NCI-H2029 treated with DMSO at 0.1 percent for 48 hours (cell line): Measurements from ENCODE around the gene ADM5.
A peak's percentile ranks its signal among the peaks of the same experiment; 100 is the strongest.

Experiments used
- DNase-seq: peaks from one replicate; lab custom pipeline; 2025; lab: John Stamatoyannopoulos, UW

Gene ADM5

DNA sequence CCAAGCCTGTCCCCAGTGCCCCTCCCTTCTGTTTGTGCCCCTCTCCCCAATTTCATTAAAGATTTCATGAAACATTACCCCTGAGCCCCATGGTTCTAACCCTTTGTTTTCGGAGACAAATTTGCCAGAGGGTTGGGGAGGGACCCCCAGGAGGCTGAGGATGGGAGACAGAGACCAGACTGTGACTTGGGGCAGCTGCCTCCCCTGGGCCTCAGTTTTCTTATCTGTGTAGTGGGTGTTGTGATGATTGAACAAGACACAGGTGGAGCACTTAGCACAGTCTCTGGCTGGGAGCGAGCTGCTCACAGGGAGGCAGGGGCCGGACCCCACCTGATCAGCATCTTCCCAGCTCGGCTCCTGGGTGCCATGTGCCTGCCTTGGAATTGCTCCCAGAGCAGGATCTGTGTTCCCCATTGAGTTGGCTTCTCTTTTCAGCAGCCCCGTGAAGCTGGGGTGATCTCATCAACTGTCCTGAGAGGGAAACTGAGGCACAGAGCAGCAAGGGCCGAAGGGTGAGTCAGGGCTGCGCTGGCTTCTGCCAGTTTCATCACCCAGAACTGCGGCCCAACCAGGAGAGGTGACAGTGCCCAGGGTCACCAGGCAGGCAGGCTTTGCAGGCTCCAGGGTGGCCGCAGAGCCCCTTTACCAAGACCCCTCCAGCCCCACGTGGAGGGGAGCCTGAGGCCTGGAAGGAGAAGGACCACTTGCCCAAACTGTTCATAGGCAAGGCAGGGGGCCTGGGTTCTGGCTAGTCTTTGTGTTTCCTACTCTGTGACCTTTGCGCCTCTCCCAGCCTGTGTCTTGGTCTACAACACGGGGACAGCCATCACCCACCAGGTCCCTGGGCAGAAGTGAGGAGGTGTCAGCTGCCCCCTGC, 30.6 kb upstream of the ADM5 start:
- no peak for DNase-seq

DNA sequence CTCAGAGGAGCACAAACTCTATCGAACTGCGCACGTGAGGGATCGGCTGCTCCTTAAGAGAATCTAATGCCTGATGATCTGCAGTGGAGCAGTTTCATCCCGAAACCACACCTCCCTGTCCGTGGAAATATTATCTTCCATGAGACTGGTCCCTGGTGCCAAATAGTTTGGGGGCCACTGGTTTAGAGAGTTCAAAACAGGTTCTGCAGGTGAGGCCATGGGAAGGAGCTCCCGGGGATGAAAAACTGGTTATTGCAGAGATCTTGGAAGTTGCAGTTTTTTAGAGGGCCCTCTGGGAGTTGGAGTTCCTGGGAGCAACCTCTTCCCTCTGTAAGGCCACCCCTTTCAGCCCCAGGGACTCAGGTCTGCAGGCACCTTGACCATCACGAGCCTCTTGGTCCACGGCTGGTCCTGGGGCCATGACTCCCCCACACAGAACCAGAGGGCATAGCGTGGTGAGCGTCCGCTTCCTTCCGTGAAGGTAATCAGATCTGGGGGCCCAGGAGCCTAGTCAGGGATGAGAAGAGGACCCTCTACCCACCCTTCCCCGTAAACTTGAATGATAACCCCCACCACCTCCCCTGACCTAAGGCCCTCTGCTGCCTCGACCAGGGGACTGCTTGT, 28.9 kb upstream of the ADM5 start:
- no peak for DNase-seq

GRCh38 chr19:49662011-49662410, 27.4 kb upstream of the ADM5 start:
- no peak for DNase-seq

DNA sequence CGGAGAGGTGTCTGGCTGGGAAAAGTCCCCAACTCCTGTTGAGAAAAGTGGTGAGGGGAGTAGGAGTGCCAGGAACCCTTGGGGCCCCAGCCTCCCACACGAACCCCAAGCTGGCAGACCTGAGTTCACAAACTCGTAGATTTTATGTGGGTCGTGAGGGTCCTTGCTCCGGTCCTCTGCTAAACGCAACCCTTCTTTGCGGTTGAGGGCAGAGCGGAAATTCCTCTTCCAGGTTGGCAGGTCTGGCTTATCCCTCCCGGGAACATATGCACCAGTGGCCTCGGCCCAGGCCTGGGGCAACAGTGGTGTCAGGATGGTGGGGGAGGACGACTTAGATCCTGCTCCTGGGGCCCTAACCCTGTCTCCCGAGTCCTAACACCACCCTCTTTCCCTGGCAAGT, 26.2 kb upstream of the ADM5 start:
- DNase-seq: no peak

DNA sequence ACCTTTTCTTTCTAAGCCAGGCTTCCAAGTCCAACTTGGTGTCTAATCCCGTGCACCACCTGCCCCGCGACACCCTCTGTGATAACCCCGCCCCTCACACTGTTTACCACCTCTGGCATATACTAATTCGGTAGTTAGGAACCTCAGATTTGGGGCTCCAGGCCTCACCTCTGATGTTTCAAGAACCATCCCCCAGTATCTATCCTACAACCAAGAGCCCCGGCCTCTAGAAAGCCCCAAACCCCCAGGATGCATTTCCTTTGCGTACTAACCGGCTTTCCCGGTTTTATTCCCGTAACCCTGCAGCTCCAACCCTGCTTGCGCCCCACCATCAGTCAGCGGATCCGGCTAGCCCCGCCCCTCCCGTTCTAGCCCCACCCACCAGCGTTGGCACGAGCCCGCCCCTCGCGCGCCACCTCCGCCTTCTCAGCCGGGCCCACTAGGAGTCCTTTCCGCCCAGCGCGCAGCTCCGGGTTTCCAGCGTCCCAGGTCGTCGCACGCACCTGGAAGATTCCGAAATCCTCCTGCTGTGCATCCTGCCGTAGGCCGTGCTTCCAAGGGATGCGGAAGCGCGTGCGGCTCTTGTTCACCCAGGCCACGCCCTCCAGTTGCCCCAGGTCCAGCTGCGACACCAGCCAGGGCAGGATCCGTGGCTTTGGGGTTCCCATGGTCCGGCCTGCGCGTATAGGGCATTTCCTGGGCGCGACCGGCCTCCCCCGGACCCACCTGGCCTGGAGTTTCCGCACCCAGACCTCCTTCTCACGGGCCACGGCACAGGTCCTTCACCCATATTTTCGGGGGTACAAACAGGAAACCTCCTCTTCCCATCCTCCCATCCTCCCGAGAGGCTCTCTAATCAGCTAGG, 25.0 kb upstream of the ADM5 start:
- DNase-seq: peak; percentile 72

- DNase-seq: no peak
Measured at GRCh38 chr19:49665036-49665350, 24.4 kb upstream of the ADM5 start.

DNA sequence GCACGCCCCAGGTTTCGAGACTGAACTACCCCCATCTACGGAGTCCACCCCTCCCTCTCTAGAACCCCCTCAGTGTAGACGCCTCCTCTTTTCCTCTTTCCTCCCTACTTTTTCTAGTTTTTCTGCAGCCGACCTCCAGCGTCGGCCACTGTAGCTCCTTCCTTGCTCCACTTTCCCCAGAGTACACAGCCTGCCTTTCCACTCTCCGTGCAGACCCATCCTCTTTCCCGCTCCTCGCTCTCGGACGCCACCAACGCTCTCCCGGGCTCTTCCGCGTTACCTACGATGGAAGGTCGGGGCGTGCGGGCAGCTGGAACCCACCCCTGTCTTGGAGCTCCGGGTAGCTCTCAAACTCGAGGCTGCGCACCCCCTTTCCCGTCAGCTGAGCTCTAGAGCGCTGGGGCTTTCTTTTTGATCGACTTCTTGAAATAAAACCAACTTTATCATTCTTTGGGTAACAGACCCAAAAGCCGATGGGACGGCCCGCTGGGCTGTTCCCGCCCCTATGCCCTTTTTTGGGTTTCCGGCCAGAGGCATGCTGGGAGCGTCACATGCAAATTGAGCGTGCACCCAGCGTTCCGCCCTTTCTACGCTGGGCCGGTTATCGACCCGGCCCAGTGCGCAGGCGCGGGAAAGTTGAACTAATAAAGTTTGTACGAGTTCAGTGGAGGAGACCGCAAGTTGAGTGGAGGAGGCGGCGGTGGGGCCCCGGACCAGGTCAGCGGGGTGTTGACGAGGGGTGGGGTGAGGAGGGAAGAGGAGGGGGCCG, 23.9 kb upstream of the ADM5 start, which contains the start of the genes BCL2L12 and IRF3:
Gene BCL2L12, plus strand, starts transcription at position 583 of the 769 bp plus-strand sequence. CDS start 760 bp downstream, outside the sequence.
Gene IRF3, minus strand, starts transcription at position 507 of the 769 bp plus-strand sequence. CDS start 1,019 bp downstream, outside the sequence.
- peak; percentile 92 for DNase-seq

DNA sequence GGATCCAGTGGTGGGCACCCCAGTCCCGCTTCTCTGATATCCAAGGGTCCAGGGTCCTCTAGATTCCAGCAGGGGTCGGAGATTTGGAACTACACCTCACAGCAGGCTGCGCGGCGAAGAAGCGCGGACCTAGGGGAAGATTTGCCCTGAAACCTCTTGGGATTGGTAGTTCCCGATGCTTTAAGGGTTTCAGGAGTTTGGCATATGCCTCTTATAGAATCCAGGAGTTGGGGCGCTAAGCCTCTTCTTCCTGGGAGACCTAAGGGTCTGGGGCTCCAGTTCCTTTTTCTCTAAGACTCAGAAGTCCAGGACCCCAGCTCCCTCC, 23.3 kb upstream of the ADM5 start:
- no peak for DNase-seq

GRCh38 chr19:49667473-49667872, 21.9 kb upstream of the ADM5 start:
- no peak for DNase-seq

- no peak for DNase-seq
Measured at GRCh38 chr19:49669516-49669915, 19.9 kb upstream of the ADM5 start.

DNA sequence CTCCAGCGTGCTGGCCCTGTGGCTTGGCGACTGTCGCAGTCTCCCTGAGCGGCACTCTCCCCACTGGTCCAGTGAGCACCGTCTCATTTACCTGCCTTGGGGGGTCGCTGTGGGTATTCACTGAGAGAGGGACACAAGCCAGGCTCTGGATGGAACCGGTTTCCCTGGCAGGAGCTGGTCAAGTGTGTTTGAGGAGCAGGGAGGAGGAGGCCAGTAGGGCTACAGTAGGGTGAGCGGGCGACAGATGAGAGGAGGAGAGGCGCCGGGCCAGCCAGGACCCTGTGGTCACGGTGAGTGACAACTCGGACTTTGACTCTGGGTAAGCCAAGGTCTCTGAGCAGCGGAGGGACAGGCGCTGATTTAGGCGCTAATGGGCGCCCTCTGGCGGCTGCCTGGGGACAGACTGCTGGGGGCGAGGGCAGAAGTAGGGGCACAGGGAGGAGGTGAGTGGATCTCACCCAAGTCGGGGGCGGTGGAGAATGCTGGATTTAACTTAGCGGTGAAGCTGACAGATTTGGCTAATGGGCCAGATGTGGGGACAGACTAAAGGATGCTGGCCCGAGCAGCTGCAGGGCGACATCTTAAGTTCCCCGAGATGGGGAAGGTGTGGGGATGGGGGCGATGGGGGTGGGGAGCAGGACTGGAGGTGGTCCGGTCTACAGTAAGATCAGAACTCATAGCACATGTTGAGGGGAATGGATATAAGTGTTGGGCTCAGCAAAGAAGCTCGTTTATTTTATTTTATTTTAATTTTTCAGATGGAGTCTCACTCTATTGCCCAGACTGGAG, 17.1 kb upstream of the ADM5 start:
- peak; percentile 33 for DNase-seq

DNA sequence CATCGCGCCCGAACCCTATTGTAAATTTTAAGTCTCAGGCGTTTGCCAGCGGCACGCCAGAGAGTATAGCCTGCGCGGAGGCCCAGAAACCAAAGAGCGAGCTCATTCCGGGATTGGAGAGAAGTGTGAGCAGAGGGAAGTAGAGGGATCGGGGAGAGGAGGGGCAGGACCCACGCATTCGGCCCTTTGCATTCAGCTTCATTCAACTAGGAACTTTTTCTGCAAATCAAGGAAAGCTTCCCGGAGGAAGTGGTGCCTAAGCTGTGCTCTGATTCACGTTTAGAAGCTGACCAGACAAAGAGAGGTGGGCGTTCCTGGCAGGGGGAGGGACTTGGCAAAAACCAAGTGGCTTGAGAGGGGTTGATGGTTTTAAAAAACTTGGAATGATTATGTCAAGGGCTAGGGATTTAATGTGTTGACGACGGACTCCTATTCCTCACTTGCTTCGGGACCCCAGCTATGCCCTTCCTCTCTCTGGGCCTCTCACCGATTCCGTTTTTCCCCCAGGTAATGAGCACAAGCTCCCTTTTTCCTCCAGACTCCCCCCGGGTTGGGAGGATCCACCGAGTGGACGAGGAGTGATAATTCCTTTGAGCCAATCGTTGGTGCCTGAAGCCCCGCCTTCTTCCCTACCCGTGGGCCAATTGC, 13.1 kb upstream of the ADM5 start:
- DNase-seq: peak; percentile 95

GRCh38 chr19:49676784-49677230, 12.6 kb upstream of the ADM5 start:
- peak; percentile 99 for DNase-seq

- DNase-seq: no peak
Measured at GRCh38 chr19:49677231-49677900, 12.0 kb upstream of the ADM5 start, which contains the start of gene PRMT1. TSS of gene PRMT1 (plus strand) at chr19:49677271. CDS start at chr19:49677281, 10 bp downstream.

GRCh38 chr19:49677901-49678674, 11.3 kb upstream of the ADM5 start:
- DNase-seq: peak; percentile 2

GRCh38 chr19:49678985-49679770, 10.2 kb upstream of the ADM5 start:
- peak; percentile 0 for DNase-seq

DNA sequence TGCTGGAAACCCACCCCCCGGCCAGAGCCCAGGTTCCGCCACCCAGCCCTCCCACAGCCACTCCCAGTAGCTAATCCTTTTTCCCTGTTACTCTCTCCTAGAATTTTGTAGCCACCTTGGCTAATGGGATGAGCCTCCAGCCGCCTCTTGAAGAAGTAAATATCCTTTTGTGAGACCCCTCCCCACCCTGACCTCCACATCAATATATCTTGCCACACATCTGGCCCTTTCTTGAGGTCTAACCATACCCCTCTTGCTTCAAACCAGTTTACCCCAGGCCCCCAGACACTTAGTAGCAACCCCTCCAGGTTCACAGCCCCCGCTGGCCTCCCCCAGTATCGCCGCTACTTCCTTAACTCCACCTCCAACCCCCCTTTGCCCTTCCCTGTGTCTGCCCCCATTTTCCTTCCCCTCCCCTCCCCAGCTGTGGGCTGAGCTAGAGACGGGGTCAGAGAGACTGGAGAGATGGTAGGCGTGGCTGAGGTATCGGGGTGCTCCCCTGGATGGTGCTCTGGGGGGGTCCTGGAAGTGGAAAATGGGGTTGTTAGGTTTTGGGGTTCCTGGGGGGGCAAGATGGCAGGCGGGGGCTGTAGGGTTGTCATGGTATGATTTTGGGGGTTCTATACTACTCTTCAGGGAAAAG, 9.5 kb upstream of the ADM5 start:
- DNase-seq: no peak
